Suprapubic skin (tissue), 4 donors: Measurements from ENCODE around the gene TOP1.

ENCODE experiments used
- EP300 ChIP-seq: sonication (generic); formaldehyde crosslinking; IDR thresholded peaks from one replicate; pipeline ENCODE4 v1.6.1; 2017; ENCODE audit warnings: antibody characterized with exemption
- POLR2A ChIP-seq, 2 donors: fragments of 450-650 bp; IDR thresholded peaks; one replicate each; pipeline ENCODE4 v1.6.1; 2017; ENCODE audit warnings: antibody characterized with exemption in 2 of 2, mild to moderate bottlenecking in 2 of 2, moderate library complexity in 2 of 2
- POLR2AphosphoS5 ChIP-seq, 3 donors: sonication (generic); formaldehyde crosslinking; IDR thresholded peaks; one replicate each; pipeline ENCODE4 v1.6.1; 2017; ENCODE audit warnings: antibody characterized with exemption in 3 of 3
- TF ChIP-seq, protein P1 (sequence below), 2 donors: fragments of 200-600 bp in 1 of 2; fragments of 450-650 bp in 1 of 2; sonication (generic) in 1 of 2; IDR thresholded peaks; one replicate each; pipeline ENCODE4 v1.5.1; 2016 to 2019; ENCODE audit warnings: antibody characterized with exemption in 2 of 2, mild to moderate bottlenecking in 1 of 2, moderate library complexity in 1 of 2

DNA sequence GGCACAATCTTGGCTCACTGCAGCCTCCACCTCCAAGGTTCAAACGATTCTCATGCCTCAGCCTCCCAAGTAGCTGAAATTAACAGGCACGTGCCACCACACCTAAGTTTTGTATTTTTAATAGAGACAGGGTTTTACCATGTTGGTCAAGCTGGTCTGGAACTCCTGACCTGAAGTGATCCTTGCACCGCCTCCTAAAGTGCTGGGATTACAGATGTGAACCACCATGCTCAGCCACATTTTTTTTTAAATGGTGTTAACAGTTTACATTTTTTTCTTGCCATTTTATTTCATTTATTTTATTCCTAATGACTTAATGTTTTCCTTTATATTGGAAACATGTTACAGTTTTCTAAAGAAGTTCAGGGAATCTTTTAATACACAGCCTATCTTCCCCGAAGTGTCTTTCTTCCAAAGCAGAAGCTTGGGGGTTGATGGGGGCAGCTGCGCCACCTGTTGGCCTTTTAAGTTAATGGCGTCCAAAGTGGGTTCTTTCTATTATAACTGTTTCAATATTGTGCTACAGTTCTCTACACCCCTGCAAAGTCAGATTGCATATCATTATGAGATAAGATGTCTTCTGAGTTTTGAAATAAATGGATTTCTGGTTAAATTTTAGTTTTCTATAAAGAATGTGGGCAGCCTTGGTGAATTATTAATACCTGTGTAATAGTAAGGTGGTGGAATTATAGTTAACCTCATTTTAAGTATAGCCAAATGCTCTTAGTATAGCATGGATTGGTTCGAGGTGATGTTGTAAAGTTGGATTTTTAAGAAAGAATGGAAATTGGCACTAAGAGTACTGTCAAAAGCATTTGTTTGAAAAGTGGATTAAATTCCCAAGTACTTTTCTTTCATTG, 66.7 kb downstream of the TOP1 start:
- TF ChIP-seq, protein P1, sequence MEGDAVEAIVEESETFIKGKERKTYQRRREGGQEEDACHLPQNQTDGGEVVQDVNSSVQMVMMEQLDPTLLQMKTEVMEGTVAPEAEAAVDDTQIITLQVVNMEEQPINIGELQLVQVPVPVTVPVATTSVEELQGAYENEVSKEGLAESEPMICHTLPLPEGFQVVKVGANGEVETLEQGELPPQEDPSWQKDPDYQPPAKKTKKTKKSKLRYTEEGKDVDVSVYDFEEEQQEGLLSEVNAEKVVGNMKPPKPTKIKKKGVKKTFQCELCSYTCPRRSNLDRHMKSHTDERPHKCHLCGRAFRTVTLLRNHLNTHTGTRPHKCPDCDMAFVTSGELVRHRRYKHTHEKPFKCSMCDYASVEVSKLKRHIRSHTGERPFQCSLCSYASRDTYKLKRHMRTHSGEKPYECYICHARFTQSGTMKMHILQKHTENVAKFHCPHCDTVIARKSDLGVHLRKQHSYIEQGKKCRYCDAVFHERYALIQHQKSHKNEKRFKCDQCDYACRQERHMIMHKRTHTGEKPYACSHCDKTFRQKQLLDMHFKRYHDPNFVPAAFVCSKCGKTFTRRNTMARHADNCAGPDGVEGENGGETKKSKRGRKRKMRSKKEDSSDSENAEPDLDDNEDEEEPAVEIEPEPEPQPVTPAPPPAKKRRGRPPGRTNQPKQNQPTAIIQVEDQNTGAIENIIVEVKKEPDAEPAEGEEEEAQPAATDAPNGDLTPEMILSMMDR (IDR thresholded peaks at IDR 0.05): peak; percentile 70 to 87
- TF ChIP-seq EP300 (no peak), POLR2A (IDR thresholded peaks at IDR 0.05) (no peak), POLR2AphosphoS5 (IDR thresholded peaks at IDR 0.05) (no peak)
